Measurements from ENCODE around the gene CACNA1H.

CACNA1H gene

DNA sequence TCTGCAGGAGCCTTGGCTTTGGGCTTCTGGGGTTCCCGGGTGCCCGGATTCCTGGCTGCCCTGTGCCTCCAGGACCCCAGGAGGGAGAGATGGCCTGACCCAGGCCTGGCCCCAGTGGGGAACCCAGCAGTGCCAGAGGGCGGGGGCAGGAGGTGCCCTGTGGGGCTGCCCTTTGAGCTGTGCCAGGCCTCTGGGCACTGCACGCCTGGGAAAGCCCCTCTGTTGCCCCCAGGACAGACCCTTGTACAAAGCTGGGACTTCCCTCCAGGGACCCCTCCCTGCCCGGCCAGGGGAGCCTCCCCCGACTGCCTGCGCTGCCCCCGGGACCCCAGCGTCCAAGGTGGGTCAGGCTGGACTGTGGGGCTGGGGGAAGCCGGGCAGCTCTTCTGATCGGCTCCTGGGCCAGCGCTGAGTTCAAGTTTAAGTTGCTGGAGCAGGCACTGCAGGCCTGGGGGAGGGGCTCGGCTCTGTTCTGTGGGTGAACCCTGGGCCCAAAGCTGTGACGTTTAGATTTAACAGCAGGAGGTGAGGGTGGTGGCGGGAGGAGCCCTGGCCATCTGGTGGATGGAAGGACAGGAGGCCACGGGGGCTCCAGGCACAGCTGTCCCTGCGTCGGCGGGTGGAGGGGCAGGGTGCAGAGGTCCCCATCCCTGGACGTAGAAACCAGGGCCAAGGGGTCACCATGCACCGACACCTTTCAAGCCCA lies 29.2 kb upstream of the CACNA1H start:
- Histone ChIP-seq H3K4me3 (IDR thresholded peaks at IDR 0.05; ENCODE audit: insufficient read depth, low read depth, low read length) (no peak overlapping the region), H3K27ac (no peak overlapping the region), H3K9ac (no peak overlapping the region), H3K27me3 (ENCODE audit: insufficient read depth, low read depth) (peaks cover 97% of the 10 kb centered on the region), H3K4me2 (no peak overlapping the region), H3K79me2 (ENCODE audit: insufficient read depth, low read depth) (no peaks in the 10 kb centered on the region), H3K36me3 (ENCODE audit: insufficient read depth) (no peaks in the 10 kb centered on the region), H4K20me1 (ENCODE audit: insufficient read depth) (no peaks in the 10 kb centered on the region), H2AFZ (ENCODE audit: low read depth) (no peak overlapping the region), H3K4me1 (ENCODE audit: low read depth, poor library complexity, severe bottlenecking) (peaks cover 10% of the 10 kb centered on the region)
- TF ChIP-seq, protein P1, sequence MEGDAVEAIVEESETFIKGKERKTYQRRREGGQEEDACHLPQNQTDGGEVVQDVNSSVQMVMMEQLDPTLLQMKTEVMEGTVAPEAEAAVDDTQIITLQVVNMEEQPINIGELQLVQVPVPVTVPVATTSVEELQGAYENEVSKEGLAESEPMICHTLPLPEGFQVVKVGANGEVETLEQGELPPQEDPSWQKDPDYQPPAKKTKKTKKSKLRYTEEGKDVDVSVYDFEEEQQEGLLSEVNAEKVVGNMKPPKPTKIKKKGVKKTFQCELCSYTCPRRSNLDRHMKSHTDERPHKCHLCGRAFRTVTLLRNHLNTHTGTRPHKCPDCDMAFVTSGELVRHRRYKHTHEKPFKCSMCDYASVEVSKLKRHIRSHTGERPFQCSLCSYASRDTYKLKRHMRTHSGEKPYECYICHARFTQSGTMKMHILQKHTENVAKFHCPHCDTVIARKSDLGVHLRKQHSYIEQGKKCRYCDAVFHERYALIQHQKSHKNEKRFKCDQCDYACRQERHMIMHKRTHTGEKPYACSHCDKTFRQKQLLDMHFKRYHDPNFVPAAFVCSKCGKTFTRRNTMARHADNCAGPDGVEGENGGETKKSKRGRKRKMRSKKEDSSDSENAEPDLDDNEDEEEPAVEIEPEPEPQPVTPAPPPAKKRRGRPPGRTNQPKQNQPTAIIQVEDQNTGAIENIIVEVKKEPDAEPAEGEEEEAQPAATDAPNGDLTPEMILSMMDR (conservative IDR thresholded peaks at IDR 0.05; ENCODE audit: low read depth, low read length): no peak

DNA sequence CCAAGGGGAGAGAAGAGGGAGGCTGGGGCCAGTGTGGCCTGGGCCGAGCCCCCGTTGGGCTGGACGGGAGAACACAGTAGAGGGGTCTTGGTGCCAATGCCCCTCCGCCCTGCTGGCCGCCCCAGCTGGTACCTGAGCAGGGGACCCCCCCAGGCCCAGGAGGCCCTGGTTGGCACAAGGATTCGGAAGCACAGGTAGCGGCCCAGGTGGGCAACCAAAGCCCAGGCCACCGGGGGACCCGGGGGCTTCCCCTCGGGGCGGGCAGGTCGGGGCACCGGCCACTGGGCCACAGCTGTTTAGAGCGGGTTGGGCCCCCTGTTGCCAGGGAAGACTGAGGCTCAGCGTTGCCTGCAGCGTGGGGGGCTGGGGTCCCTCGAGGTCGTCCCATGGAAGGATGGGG lies 28.6 kb upstream of the CACNA1H start:
- Histone ChIP-seq H3K27ac (no peak overlapping the region), H3K4me3 (IDR thresholded peaks at IDR 0.05; ENCODE audit: insufficient read depth, low read depth, low read length) (no peak overlapping the region)
- TF ChIP-seq, protein P1 (conservative IDR thresholded peaks at IDR 0.05; ENCODE audit: low read depth, low read length): no peak

DNA sequence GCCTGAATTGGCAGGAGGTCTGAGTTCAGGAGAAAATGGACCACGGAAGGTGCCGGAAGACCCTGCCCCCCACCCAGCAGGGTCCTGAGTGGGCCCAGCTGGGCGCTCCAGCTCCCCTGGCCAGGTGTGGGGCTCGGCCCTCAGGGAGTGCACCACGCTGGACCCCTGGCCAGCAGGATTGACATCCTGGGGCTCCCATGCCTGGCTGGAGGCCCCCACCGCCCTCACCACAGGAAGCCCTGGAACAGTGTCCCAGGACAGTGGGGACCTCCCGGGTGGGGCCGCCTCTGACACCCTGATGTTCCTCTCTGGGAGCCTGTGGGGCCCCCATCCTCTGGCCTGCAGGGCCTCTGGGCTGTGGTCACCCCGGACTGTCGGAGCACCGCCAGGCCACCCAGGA lies 28.1 kb upstream of the CACNA1H start:
- no peaks in the 10 kb centered on the region for H4K20me1 ChIP-seq (ENCODE audit: insufficient read depth)
- H2AFZ ChIP-seq (ENCODE audit: low read depth): no peak overlapping the region
- no peaks in the 10 kb centered on the region for H3K36me3 ChIP-seq (ENCODE audit: insufficient read depth)
- no peak overlapping the region for H3K9ac ChIP-seq
- H3K79me2 ChIP-seq (ENCODE audit: insufficient read depth, low read depth): no peaks in the 10 kb centered on the region
- TF ChIP-seq, protein P1 (conservative IDR thresholded peaks at IDR 0.05; ENCODE audit: low read depth, low read length): no peak
- H3K27ac ChIP-seq: no peak overlapping the region
- peaks cover 97% of the 10 kb centered on the region for H3K27me3 ChIP-seq (ENCODE audit: insufficient read depth, low read depth)
- H3K4me3 ChIP-seq (IDR thresholded peaks at IDR 0.05; ENCODE audit: insufficient read depth, low read depth, low read length): no peak overlapping the region
- no peak overlapping the region for H3K4me2 ChIP-seq
- peaks cover 8% of the 10 kb centered on the region for H3K4me1 ChIP-seq (ENCODE audit: low read depth, poor library complexity, severe bottlenecking)

More for the DNA sequence above, 28.6 kb upstream of the CACNA1H start:
- Histone ChIP-seq H3K4me2 (no peak overlapping the region), H4K20me1 (ENCODE audit: insufficient read depth) (no peaks in the 10 kb centered on the region), H3K9ac (no peak overlapping the region), H3K27me3 (ENCODE audit: insufficient read depth, low read depth) (peaks cover 97% of the 10 kb centered on the region), H3K4me1 (ENCODE audit: low read depth, poor library complexity, severe bottlenecking) (peaks cover 10% of the 10 kb centered on the region), H3K36me3 (ENCODE audit: insufficient read depth) (no peaks in the 10 kb centered on the region), H2AFZ (ENCODE audit: low read depth) (no peak overlapping the region), H3K79me2 (ENCODE audit: insufficient read depth, low read depth) (no peaks in the 10 kb centered on the region)

DNA sequence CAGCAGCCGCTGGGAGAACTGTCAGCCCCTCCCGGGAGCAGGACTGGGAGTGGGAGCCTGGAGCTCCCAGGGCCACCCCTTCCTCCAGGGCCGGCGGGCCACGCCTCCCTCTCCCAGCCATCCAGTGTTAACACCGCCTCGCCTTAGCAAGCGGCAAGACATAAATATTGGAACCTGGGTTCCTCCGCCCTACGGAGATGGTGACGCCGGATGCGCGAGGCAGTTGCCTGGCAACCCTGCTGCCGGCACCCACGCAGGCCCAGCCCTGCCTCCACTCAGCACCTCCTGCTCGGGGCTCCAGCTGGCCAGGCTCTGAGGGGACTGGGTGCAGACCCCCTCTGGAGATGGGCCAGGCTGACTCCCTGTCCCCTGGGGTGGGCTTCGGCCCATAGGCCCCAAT lies 27.4 kb upstream of the CACNA1H start:
- Histone ChIP-seq H3K4me3 (IDR thresholded peaks at IDR 0.05; ENCODE audit: insufficient read depth, low read depth, low read length) (no peak overlapping the region), H2AFZ (ENCODE audit: low read depth) (no peak overlapping the region), H4K20me1 (ENCODE audit: insufficient read depth) (no peaks in the 10 kb centered on the region), H3K27me3 (ENCODE audit: insufficient read depth, low read depth) (peaks cover 97% of the 10 kb centered on the region), H3K4me2 (no peak overlapping the region), H3K4me1 (ENCODE audit: low read depth, poor library complexity, severe bottlenecking) (peaks cover under 1% of the 10 kb centered on the region), H3K36me3 (ENCODE audit: insufficient read depth) (no peaks in the 10 kb centered on the region), H3K9ac (no peak overlapping the region), H3K27ac (no peak overlapping the region), H3K79me2 (ENCODE audit: insufficient read depth, low read depth) (no peaks in the 10 kb centered on the region)
- TF ChIP-seq, protein P1 (conservative IDR thresholded peaks at IDR 0.05; ENCODE audit: low read depth, low read length): no peak
